Cardiac muscle cell (in vitro differentiated cells and primary cell): ENCODE measurements around the gene GRK4. TPM values are rescaled to one million over a fixed set of nuclear protein-coding genes. Genes with fewer than 3 reads are reported as not detected.
A peak's percentile ranks its signal among the peaks of the same experiment; 100 is the strongest.

Experiments used
- DNase-seq, 2 donors: peaks; one replicate each; pipeline versions ENCODE4 v3.0.0 to v3.0.0-alpha.2; 2010 to 2017; ENCODE audit warnings: low read depth in 1 of 2, low spot score in 1 of 2
- H3K27ac ChIP-seq: fragments of 200-600 bp; sonication (generic); 2 replicates; pipeline ENCODE4 v1.5.1; 2016
- H3K27me3 ChIP-seq: fragments of 200-600 bp; sonication (generic); 2 replicates; pipeline ENCODE4 v1.6.0; 2016; ENCODE audit warnings: control low read depth
- H3K36me3 ChIP-seq: fragments of 200-600 bp; sonication (generic); 2 replicates; pipeline ENCODE4 v1.5.1; 2016; ENCODE audit warnings: control low read depth
- H3K4me1 ChIP-seq: fragments of 200-600 bp; sonication (generic); 2 replicates; pipeline ENCODE4 v1.8.1; 2017; ENCODE audit warnings: low read depth, mild to moderate bottlenecking, mixed run types
- H3K4me3 ChIP-seq: fragments of 200-600 bp; sonication (generic); 2 replicates; pipeline ENCODE4 v1.5.1; 2016; ENCODE audit warnings: mild to moderate bottlenecking
- H3K9me3 ChIP-seq: fragments of 200-600 bp; sonication (generic); 2 replicates; pipeline ENCODE4 v1.5.1; 2017; ENCODE audit warnings: low read depth, mild to moderate bottlenecking, control low read depth
- CTCF ChIP-seq: IDR thresholded peaks from 2 replicates; pipeline ENCODE4 v1.5.1; 2012; ENCODE audit warnings: low read depth, mild to moderate bottlenecking, low read length
- polyA plus RNA-seq: library from polyadenylated mRNA; unstranded; fragments of >200 nt; fragmentation: Nextera tagmentation; extraction: Ambion mirVana; gene quantifications from 2 replicates; pipeline ENCODE4 v1.2.1, GENCODE V29; 2016
- total RNA-seq: library from RNA; depleted of rRNA; stranded (reverse); fragments of >200 nt; gene quantifications from 2 replicates; pipeline ENCODE4 v1.2.3, GENCODE V29; 2016

Gene GRK4
- total and polyA plus RNA-seq, 2 experiments from 2014 or later, result 10.0 to 12.8 TPM

- Histone ChIP-seq H3K27ac (no peak overlapping the region), H3K9me3 (no peaks in the 10 kb centered on the region), H3K27me3 (no peaks in the 10 kb centered on the region), H3K4me1 (peaks cover 3% of the 10 kb centered on the region), H3K4me3 (no peak overlapping the region), H3K36me3 (no peaks in the 10 kb centered on the region)
- no peak for DNase-seq
- TF ChIP-seq CTCF, result no peak
These were observed 107.5 kb downstream of the GRK4 start for GRCh38 chr4:3070709-3071500.

- DNase-seq, result peak in 1 of 2 donors; percentile 18
- Histone ChIP-seq H3K27me3 (no peaks in the 10 kb centered on the region), H3K9me3 (no peaks in the 10 kb centered on the region), H3K4me1 (peaks cover 12% of the 10 kb centered on the region), H3K36me3 (no peaks in the 10 kb centered on the region), H3K27ac (no peak overlapping the region), H3K4me3 (no peak overlapping the region)
- no peak for TF ChIP-seq CTCF
These were observed 108.4 kb downstream of the GRK4 start for GRCh38 chr4:3071811-3072210.

GRCh38 chr4:3073158-3074077, 110.0 kb downstream of the GRK4 start:
- peak; percentile 25 for TF ChIP-seq CTCF
- Histone ChIP-seq H3K36me3 (no peaks in the 10 kb centered on the region), H3K27ac (peak overlapping the region; percentile 62), H3K4me3 (peak overlapping the region; percentile 60), H3K27me3 (no peaks in the 10 kb centered on the region), H3K9me3 (no peaks in the 10 kb centered on the region), H3K4me1 (peaks cover 15% of the 10 kb centered on the region)
- peak in 1 of 2 donors; percentile 30 for DNase-seq

- peak within 1 kb of the TSS; percentile 86 for H3K27ac ChIP-seq
- peak; percentile 12 for TF ChIP-seq CTCF
- H3K27me3 ChIP-seq, result no peaks in the 10 kb centered on the region
- H3K4me3 ChIP-seq, result peak within 1 kb of the TSS; percentile 80
- H3K4me1 ChIP-seq, result peaks cover 15% of the 10 kb centered on the region
- peak; percentile 96 to 97 for DNase-seq
- no peaks in the 10 kb centered on the region for H3K36me3 ChIP-seq
- no peaks in the 10 kb centered on the region for H3K9me3 ChIP-seq
These were observed 110.9 kb downstream of the GRK4 start, which contains the start of the genes HTT and HTT-AS for GRCh38 chr4:3074078-3074845. Gene HTT (plus strand): TSS chr4:3074681. CDS start chr4:3074826, 145 bp downstream. Gene HTT-AS (minus strand): TSS chr4:3074538.
